Activated T-helper 1 cell treated with anti-CD3 and anti-CD28 coated beads, Interleukin-12 subunit alpha, Interleukin-12 subunit beta, Interleukin-2, Interleukin-4 antibody, amounts not matched to agents 30 ng/mL and 10 ng/mL and 1 ng/mL, durations not matched to agents 14 hours and 24 hours and 36 hours (primary cell): Measurements from ENCODE around the gene BDH2. TPM values are rescaled to one million over a fixed set of nuclear protein-coding genes. Genes with fewer than 3 reads are reported as not detected.

Experiments
- DNase-seq: peaks from one replicate; pipeline ENCODE4 v3.0.0; 2021; ENCODE audit warnings: low spot score
- H3K27ac Mint-ChIP-seq: one replicate; pipeline ENCODE4 v1.8.0; 2021; ENCODE audit warnings: mild to moderate bottlenecking, mixed read lengths
- H3K27me3 Mint-ChIP-seq: one replicate; pipeline ENCODE4 v1.8.0; 2022; ENCODE audit warnings: mild to moderate bottlenecking, moderate library complexity, mixed read lengths; ENCODE audit not compliant: insufficient read depth
- H3K36me3 Mint-ChIP-seq: one replicate; pipeline ENCODE4 v1.8.0; 2021; ENCODE audit warnings: low read depth, mixed read lengths
- H3K4me1 Mint-ChIP-seq: one replicate; pipeline ENCODE4 v1.8.0; 2021; ENCODE audit warnings: low read depth, mixed read lengths
- H3K4me3 Mint-ChIP-seq: one replicate; pipeline ENCODE4 v1.8.0; 2021; ENCODE audit warnings: mild to moderate bottlenecking, moderate library complexity, mixed read lengths
- H3K9me3 Mint-ChIP-seq: one replicate; pipeline ENCODE4 v1.8.0; 2021; ENCODE audit warnings: mixed read lengths
- intact Hi-C: fragments of 100-400 bp; cut with micrococcal nuclease; formaldehyde crosslinking; loops from one replicate; pipeline ENCODE4 v1.15.1; 2024
- total RNA-seq: library from RNA; stranded (reverse); gene quantifications from 2 replicates; pipeline ENCODE4 v1.2.3, GENCODE V29; 2022

Gene BDH2
- total RNA-seq, 1 donor from 2014 or later = 11.0 TPM

DNA sequence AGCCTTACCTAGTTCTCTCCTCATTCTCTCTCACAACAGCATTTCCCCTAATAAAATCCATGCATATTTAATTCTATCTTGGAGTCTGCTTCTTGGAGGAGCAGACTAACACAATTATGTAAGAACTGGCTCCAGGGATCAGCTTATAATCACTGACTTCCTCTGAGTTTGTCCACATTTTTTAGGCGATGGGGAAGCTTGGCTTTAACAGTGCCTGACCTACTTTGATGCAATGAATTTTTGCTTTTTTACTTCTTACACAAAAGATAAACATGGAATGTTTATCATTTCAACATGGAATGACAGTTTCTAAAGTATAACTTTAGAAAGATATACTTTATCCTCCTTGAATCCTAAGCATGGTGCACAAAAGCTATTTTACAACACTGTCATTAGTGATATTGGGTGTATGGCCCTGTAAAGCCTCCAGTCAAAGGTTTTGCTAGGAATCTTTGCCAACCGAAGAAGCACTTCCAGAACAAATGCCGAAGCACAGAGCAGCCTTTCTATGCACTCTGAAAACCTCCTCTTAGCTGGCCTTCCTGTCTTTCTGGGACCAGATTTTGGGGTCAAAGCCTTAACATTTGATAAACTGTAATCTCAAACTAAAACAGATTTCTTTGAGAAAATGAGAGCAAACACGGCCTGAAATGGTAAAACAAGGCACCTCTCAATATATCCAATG is 736 bp downstream of the BDH2 start:
- H3K4me1 Mint-ChIP-seq = peaks cover 28% of the 10 kb centered on the region
- no peak for DNase-seq
- H3K36me3 Mint-ChIP-seq = peaks cover 4% of the 10 kb centered on the region
- no peaks in the 10 kb centered on the region for H3K27me3 Mint-ChIP-seq
- peak overlapping the region; percentile 84 for H3K4me3 Mint-ChIP-seq
- peak overlapping the region; percentile 86 for H3K27ac Mint-ChIP-seq
- no peaks in the 10 kb centered on the region for H3K9me3 Mint-ChIP-seq
- intact Hi-C loops = loop anchor here (1.0 to 10.0 kb wide), 15 partner anchors 8 to 1674 kb away; partner anchors contain the start of genes CENPE, CISD2, SLC39A8 and SLC9B1

DNA sequence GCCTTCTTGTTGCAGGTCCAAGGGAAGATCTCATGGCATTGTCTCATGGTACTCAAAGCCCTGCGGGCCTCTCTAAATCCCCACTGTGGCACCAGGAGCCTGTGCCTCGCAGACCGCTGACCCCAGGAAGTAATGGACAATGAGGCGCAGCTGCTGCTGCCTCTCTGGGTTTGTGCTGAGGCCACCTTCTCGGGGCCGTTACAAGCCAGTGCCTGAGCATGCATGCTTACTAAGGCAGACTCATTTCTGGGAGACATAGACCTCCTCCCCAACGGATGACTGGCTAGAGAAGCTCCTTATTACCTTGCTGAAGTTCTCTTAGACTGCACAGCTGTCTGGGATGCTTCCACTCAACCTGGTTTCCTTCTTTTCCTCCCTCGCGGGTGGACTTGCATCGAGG is 1.3 kb downstream of the BDH2 start:
- Mint-ChIP-seq H3K4me3 (peak overlapping the region; percentile 84), H3K9me3 (no peaks in the 10 kb centered on the region), H3K27me3 (no peaks in the 10 kb centered on the region), H3K36me3 (peaks cover 4% of the 10 kb centered on the region), H3K27ac (no peak overlapping the region), H3K4me1 (peaks cover 28% of the 10 kb centered on the region)
- no peak for DNase-seq
- intact Hi-C loops = loop anchor here (2.0 to 10.0 kb wide), 8 partner anchors 52 to 1674 kb away; partner anchors contain the start of genes CISD2 and SLC39A8

DNA sequence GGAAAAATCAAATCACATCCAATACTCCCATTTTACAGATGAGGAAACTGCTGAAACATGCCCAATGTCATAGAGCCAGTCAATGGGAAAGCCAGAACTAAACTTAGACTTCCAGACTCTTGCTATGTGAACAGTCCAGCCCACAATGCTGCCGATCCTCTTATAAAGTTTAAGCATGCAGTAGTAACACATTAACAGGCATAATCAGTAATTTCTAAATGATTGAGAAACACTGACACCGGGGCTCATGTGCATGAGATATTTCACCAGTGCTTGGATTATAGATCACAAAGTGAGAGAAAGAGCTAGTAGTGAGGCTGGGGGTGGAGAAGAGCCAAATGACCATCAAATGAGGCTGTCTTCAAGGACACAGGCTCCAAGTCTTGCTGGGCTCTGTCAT is 2.5 kb downstream of the BDH2 start:
- intact Hi-C loops = loop anchor here (5.0 to 10.0 kb wide), 3 partner anchors 650 to 1672 kb away; no protein-coding TSS in a partner anchor
- Mint-ChIP-seq H3K4me1 (peaks cover 40% of the 10 kb centered on the region), H3K36me3 (peaks cover 4% of the 10 kb centered on the region), H3K4me3 (no peak overlapping the region), H3K9me3 (no peaks in the 10 kb centered on the region), H3K27me3 (no peaks in the 10 kb centered on the region), H3K27ac (no peak overlapping the region)
- no peak for DNase-seq

DNA sequence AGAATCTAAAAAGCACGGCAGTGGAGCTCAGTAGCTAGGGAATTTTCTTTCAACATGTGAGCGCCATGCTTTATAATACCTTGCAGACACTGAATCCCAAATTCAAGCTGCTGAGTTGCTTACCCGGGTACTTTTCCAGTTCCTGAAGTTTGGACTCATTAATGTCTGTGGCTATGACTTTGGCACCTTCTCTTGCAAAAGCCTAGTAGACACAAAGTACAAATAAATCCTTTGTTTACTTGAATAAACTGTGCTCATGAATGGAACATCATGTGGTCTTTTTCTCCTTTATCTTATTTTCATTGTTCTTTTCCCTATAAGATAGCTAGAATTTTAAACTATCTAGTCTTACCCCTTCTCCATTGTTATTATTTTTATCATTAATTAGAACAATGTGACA is 4.6 kb downstream of the BDH2 start:
- H3K36me3 Mint-ChIP-seq = peaks cover 7% of the 10 kb centered on the region
- intact Hi-C loops = loop anchor here (5.0 to 10.0 kb wide), 3 partner anchors 648 to 1670 kb away; no protein-coding TSS in a partner anchor
- H3K4me1 Mint-ChIP-seq = peaks cover 47% of the 10 kb centered on the region
- H3K4me3 Mint-ChIP-seq = no peak overlapping the region
- DNase-seq = no peak
- H3K27ac Mint-ChIP-seq = no peak overlapping the region
- no peaks in the 10 kb centered on the region for H3K27me3 Mint-ChIP-seq
- no peaks in the 10 kb centered on the region for H3K9me3 Mint-ChIP-seq

DNA sequence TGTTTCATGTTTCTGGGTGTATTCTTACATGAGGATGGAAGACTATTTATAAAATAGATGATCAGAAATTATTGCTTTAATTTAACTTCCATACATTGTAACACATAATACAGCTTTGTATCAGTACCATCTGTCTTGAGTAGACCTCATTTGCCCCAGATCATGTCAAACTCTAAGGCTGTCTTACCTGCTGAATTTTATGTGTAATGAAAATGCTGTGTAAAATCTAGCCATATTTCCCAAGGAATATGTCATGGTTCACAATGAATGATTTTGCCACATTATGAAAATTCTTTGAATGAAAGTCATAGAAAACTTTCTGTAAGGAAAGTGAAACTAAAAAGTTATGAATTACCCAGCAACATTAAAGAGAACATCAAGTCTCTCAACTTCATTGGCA is 7.4 kb downstream of the BDH2 start:
- Mint-ChIP-seq H3K4me3 (peak overlapping the region; percentile 71), H3K4me1 (peaks cover 28% of the 10 kb centered on the region), H3K27ac (peak overlapping the region; percentile 61), H3K9me3 (no peaks in the 10 kb centered on the region), H3K27me3 (no peaks in the 10 kb centered on the region), H3K36me3 (peaks cover 13% of the 10 kb centered on the region)
- intact Hi-C loops = loop anchor here (1.0 to 10.0 kb wide), 5 partner anchors 83 to 1667 kb away; partner anchors contain the start of gene NFKB1
- DNase-seq = no peak

DNA sequence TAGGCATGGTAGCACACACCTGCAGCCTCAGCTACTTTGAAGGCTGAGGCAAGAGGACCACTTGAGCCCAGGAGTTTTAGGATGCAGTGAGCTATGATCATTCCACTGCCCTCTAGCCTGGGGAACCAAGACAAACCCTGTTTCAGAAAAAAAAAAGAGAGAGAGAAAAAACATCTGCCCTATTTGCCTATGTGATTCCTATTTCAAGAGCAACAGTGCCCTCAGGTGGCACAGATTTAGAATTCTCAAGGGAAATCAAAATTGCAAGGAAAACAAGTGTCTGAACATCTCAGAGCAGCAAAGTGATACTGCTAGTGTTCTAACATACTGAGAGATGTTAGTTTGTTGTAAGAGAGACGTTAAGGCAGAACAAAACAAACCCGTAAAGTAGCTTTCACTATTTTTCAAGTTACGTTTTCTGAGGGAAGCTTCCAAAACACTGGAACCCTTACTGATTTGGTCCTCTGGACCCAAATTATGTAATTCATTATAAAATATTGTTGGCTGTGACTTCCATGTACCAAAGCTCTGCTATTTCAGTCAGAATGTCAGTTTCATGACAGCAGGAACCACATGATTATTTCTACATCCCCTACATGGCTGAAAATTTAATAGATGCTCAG is 7.9 kb downstream of the BDH2 start:
- Mint-ChIP-seq H3K9me3 (no peaks in the 10 kb centered on the region), H3K27me3 (no peaks in the 10 kb centered on the region), H3K36me3 (peaks cover 15% of the 10 kb centered on the region), H3K4me3 (peak overlapping the region; percentile 71), H3K27ac (peak overlapping the region; percentile 73), H3K4me1 (peaks cover 26% of the 10 kb centered on the region)
- peak; percentile 27 for DNase-seq
- intact Hi-C loops = loop anchor here (1.0 to 10.0 kb wide), 9 partner anchors 8 to 1667 kb away; partner anchors contain the start of genes BDH2, NFKB1 and SLC9B2

DNA sequence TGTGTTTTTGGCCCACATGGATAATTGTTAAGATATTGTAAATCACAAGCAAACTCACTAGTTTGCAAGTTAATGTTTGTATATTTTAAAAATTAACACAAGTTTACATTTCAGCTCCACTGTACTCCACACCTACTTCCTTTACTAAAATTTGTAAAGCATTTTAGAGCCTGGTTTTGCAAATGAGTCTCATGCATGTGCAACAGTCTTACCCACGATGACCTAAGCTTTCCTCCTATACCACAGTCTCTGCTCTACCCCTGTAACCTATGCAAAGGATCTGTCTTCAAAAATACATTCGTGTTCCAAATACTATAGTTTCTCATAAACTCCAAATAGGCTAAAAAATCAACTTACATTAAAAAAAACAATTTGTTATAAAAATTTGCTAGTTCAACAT is 10.2 kb downstream of the BDH2 start:
- H3K27ac Mint-ChIP-seq = no peak overlapping the region
- intact Hi-C loops = no loop called here
- no peaks in the 10 kb centered on the region for H3K27me3 Mint-ChIP-seq
- H3K4me3 Mint-ChIP-seq = no peak overlapping the region
- H3K36me3 Mint-ChIP-seq = peaks cover 16% of the 10 kb centered on the region
- no peak for DNase-seq
- peaks cover 26% of the 10 kb centered on the region for H3K4me1 Mint-ChIP-seq
- no peaks in the 10 kb centered on the region for H3K9me3 Mint-ChIP-seq

DNA sequence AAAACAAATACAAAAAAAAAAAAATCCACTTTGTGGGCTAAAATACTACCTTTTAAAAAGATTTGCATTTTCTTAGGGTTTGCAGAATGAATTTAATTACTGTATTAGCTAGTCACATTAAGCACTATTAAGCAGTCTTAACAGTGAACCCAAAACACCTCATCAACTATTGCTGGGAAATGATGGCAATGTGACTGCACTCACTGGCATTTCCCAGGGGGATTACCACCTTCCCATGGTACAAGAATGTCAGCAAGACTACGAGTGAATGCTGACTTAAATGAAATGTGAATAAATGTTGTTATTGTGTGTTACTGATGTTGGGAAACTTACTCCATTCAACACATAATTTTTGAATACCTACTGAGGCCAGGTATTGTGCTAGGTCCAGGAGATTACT is 13.1 kb downstream of the BDH2 start:
- Mint-ChIP-seq H3K36me3 (peaks cover 17% of the 10 kb centered on the region), H3K9me3 (no peaks in the 10 kb centered on the region)

DNA sequence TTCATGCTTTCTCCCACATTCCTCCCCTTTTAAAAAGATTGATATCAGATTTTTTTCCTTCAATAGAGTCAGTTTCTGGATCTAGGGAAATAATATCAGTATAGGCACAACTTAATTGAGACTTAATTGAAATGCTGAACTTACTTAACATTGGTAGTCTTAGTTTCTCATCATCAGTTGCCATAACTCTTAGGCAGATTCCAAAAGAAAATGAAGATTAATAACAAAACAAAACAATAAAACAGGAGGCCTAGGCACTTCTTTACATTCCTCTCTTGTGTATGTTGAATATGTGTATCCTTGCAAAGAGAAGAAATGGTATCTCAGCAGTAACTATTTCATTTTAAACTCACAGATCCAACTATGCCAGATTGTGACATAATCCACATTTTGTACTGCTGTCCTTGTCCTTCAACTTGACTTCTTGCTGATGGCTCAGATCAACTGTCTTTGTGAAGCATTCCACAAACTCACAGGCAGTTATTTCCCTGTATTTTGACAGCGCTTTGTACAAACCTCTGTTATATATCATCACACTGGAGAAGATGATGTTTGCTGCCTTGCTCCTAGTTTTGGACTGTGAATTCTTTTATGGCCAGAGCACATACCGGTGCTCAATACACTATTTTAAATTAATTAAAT is 14.0 kb downstream of the BDH2 start:
- intact Hi-C loops = no loop called here
- Mint-ChIP-seq H3K4me3 (no peak overlapping the region), H3K36me3 (peaks cover 19% of the 10 kb centered on the region), H3K27me3 (no peaks in the 10 kb centered on the region), H3K27ac (no peak overlapping the region), H3K9me3 (no peaks in the 10 kb centered on the region), H3K4me1 (peaks cover 6% of the 10 kb centered on the region)
- DNase-seq = no peak

More for the DNA sequence above, 13.1 kb downstream of the BDH2 start:
- intact Hi-C loops = no loop called here
- no peak for DNase-seq
- H3K4me3 Mint-ChIP-seq = no peak overlapping the region
- no peaks in the 10 kb centered on the region for H3K27me3 Mint-ChIP-seq
- peaks cover 9% of the 10 kb centered on the region for H3K4me1 Mint-ChIP-seq
- no peak overlapping the region for H3K27ac Mint-ChIP-seq

DNA sequence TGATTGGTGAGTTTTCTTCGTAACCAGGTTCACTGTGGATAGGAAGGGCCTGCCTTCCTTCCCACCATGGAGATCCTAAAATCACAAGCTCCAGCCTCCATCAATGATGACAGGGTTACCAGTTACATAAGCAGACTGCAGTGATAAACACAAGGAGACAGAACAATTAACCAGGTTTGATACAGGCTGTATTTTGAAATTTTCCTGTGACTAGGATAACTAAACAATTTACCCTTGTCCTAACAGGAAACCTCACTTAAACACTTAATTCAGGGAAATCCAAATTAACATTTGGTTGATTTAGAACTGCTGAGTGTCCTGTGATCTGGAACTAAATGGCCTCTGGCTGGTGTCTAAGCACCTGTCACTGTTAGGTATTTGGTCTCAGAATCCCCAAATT is 20.0 kb downstream of the BDH2 start:
- DNase-seq = no peak
- intact Hi-C loops = loop anchor here (5.0 kb wide), 1 partner anchor 647 kb away; no protein-coding TSS in a partner anchor
- H3K27ac Mint-ChIP-seq = no peak overlapping the region
- H3K36me3 Mint-ChIP-seq = peaks cover 19% of the 10 kb centered on the region
- H3K9me3 Mint-ChIP-seq = no peaks in the 10 kb centered on the region
- no peaks in the 10 kb centered on the region for H3K27me3 Mint-ChIP-seq
- H3K4me3 Mint-ChIP-seq = no peak overlapping the region
- peaks cover 28% of the 10 kb centered on the region for H3K4me1 Mint-ChIP-seq

DNA sequence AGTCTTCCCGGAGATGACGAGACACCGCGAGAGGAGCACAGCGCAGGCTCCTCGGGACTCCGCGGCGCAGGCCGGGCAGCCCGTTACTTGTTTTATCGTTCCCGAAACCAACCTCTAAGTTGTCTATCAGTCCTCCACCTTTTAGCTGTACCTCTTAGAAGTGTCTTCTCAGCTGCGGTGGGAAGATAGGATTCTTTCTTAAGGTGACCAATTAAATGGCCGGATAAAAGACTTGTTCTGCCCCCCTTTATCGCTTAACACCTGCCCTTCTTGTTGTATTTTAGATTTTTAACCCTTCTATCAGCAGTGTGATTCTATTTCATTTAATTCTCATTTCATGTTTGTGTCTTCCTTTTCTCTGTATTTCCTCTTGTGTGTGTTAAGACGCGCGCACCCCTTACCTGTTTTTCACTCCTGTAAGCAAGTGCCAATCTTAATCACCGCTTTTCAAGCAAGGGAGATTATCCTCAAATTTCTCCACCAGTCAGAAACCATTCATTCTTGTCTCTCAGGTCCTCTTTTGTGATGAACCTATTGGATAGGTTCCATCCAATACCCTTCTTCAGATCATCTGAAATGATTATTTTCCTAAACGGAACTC is 22.8 kb downstream of the BDH2 start, which contains the start of gene SLC9B2:
Gene SLC9B2, minus strand, starts transcription at position 15 of the 601 bp plus-strand sequence. CDS start 9,211 bp downstream, outside the sequence.
- intact Hi-C loops = loop anchor here (1.0 to 5.0 kb wide), 10 partner anchors 9 to 732 kb away; partner anchors contain the start of genes BDH2, CISD2, SLC39A8 and SLC9B1
- Mint-ChIP-seq H3K27ac (peak within 1 kb of the TSS; percentile 100), H3K9me3 (no peaks in the 10 kb centered on the region), H3K27me3 (no peaks in the 10 kb centered on the region), H3K36me3 (peaks cover 28% of the 10 kb centered on the region), H3K4me3 (peak within 1 kb of the TSS; percentile 99), H3K4me1 (peaks cover 51% of the 10 kb centered on the region)
- DNase-seq = no peak
